K562 (cell line): ENCODE measurements around the gene PPP1R37.

Source experiments
- CCAR2 ChIP-seq: fragments of 200-400 bp; formaldehyde crosslinking; IDR thresholded peaks from 2 replicates; pipeline ENCODE4 v1.6.1; 2017; ENCODE audit warnings: mild to moderate bottlenecking, low read depth, low read length
- CTCF ChIP-seq, 3 experiments: IDR thresholded peaks in 2 of 3; conservative IDR thresholded peaks in 1 of 3; 2 replicates each; pipeline ENCODE4 v1.5.1; 2011 to 2012; ENCODE audit warnings: low read length in 3 of 3, mild to moderate bottlenecking in 3 of 3, control low read depth in 2 of 3, improper control_type of control experiment in 1 of 3, inconsistent platforms in 1 of 3, low read depth in 1 of 3, mixed read lengths in 1 of 3, moderate library complexity in 1 of 3; ENCODE audit not compliant: insufficient read depth in 2 of 3
- PML ChIP-seq: IDR thresholded peaks from 2 replicates; pipeline ENCODE4 v1.6.1; 2012; ENCODE audit warnings: low read length, inconsistent platforms
- RAD21 ChIP-seq, 2 experiments: fragments of 250-450 bp in 1 of 2; fragments of 450-650 bp in 1 of 2; sonication (Bioruptor Pico) in 1 of 2; formaldehyde crosslinking in 1 of 2; IDR thresholded peaks in 1 of 2; conservative IDR thresholded peaks in 1 of 2; 2 replicates each; pipeline versions ENCODE4 v1.4.0 to v1.8.0; 2020 to 2022; ENCODE audit warnings: mild to moderate bottlenecking in 2 of 2, moderate library complexity in 1 of 2
- ZNF354B ChIP-seq: fragments of 250-450 bp; sonication (Bioruptor Pico); IDR thresholded peaks from 2 replicates; pipeline ENCODE4 v1.4.0; 2020

- TF ChIP-seq CCAR2 (no peak), CTCF (IDR thresholded peaks at IDR 0.05 in 2 of 3, conservative IDR thresholded peaks at IDR 0.05 in 1 of 3; ENCODE audit: insufficient read depth in 2 of 3, low read depth in 1 of 3, low read length in 3 of 3) (no peak), PML (no peak), ZNF354B (CRISPR knock-in tag) (no peak), RAD21 (CRISPR knock-in tag; conservative IDR thresholded peaks at IDR 0.05 in 1 of 2, IDR thresholded peaks at IDR 0.05 in 1 of 2) (no peak)
These were observed 24.7 kb downstream of the PPP1R37 start for GRCh38 chr19:45117671-45118070.
